Body of pancreas (tissue), 4 donors: ENCODE measurements around the gene ECSCR. TPM values are rescaled to one million over a fixed set of nuclear protein-coding genes. Genes with fewer than 3 reads are reported as not detected.

Experiments
- ATAC-seq: fragments of 150-250 bp; one replicate; pipeline ENCODE4 v1.9.1; 2016
- DNase-seq, 4 donors: peaks; one replicate each; pipeline ENCODE4 v3.0.0-alpha.2; 2019
- H3K27ac ChIP-seq, 4 donors: fragments of 200-600 bp; sonication (generic); 1 replicate in 3 of 4; 2 replicates in 1 of 4; pipeline versions ENCODE4 v1.5.1 to v1.6.1; 2016 to 2019; ENCODE audit warnings: mild to moderate bottlenecking in 1 of 4, mixed read lengths in 1 of 4, moderate library complexity in 1 of 4
- H3K27me3 ChIP-seq, 2 donors: fragments of 200-600 bp; sonication (generic); one replicate each; pipeline ENCODE4 v1.6.0; 2016; ENCODE audit warnings: mild to moderate bottlenecking in 1 of 2
- H3K36me3 ChIP-seq, 2 donors: fragments of 200-600 bp; sonication (generic); replicated peaks in 1 of 2; 2 replicates each; pipeline ENCODE4 v1.5.1; 2016; ENCODE audit warnings: low read depth in 2 of 2; ENCODE audit not compliant: insufficient read depth in 1 of 2
- H3K4me1 ChIP-seq: fragments of 200-600 bp; sonication (generic); one replicate; pipeline ENCODE4 v1.6.0; 2016
- H3K4me3 ChIP-seq, 2 donors: fragments of 200-600 bp; sonication (generic); 1 replicate in 1 of 2; 2 replicates in 1 of 2; pipeline ENCODE4 v1.5.1; 2016 to 2019
- H3K9me3 ChIP-seq, 3 donors: fragments of 200-600 bp; sonication (generic); 1 replicate in 2 of 3; 2 replicates in 1 of 3; pipeline ENCODE4 v1.5.1; 2016
- POLR2A ChIP-seq, 3 donors: fragments of 450-650 bp; IDR thresholded peaks; one replicate each; pipeline ENCODE4 v1.6.1; 2016; ENCODE audit warnings: antibody characterized with exemption in 3 of 3, mild to moderate bottlenecking in 2 of 3
- WGBS, 2 donors: methylation state at CpG; one replicate each; pipeline ENCODE4 v1.1.5; 2017; 5-methylcytosine and 5-hydroxymethylcytosine counted together
- intact Hi-C: fragments of 100-400 bp; cut with DNase I; formaldehyde crosslinking; loops from one replicate; pipeline ENCODE4 v1.15.1; 2023
- total RNA-seq, 2 donors: library from RNA; depleted of rRNA; stranded (reverse); fragments of >200 nt; gene quantifications; one replicate each; pipeline ENCODE4 v1.1.0, GENCODE V29; 2016
- TF ChIP-seq, protein P1 (sequence below), 7 experiments: fragments of 450-650 bp in 4 of 7; fragments of 200-600 bp in 3 of 7; sonication (generic) in 3 of 7; IDR thresholded peaks; one replicate each; pipeline ENCODE4 v1.5.1; 2016 to 2019; ENCODE audit warnings: antibody characterized with exemption in 7 of 7

The ECSCR gene
- total RNA-seq, 2 donors from 2014 or later, result 2.6 to 6.2 TPM

DNA sequence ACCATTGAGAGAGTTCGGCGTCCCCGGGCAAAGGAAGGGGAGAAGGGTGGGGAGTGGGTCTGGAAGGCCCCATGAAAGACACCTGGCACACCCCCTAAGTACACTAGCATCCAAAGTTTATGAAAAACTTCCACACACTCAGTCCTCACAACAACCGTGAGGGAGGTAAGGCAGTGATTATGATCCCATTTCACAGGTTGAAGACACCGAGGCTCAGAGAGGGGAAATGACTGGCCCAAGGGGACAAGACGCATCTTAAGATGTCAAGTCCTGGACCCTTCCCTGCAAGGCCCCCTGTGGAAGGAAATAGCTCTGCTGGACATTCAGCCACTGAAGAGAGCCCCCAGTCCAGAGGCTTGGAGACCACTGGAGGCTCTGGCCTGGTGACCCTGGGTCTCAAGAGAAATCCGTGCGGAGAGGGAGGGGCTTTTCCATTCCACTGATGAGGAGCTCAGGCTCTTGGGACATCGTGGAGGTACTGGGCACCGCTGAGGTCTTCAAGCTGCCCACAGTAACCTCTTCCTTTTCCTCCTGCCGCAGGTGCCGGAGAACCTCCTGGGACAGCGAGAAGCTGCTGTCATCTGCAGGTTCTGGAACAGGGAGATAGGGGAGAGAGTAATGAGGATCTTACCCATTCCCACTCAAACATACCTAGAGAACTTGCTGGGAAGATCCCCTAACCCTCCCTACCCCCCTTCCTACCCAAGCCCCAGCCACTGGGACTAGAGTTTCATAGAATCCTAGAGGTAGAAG, 13.5 kb upstream of the ECSCR start:
- intact Hi-C loops, result no loop called here
- DNase-seq (no peak), ATAC-seq (no peak)
- Histone ChIP-seq H3K36me3 (no peaks in the 10 kb centered on the region), H3K9me3 (no peaks in the 10 kb centered on the region), H3K27me3 (no peaks in the 10 kb centered on the region), H3K27ac (no peak overlapping the region), H3K4me3 (no peak overlapping the region), H3K4me1 (no peaks in the 10 kb centered on the region)
- TF ChIP-seq POLR2A (IDR thresholded peaks at IDR 0.05), result no peak
- WGBS, 2 donors, result 74 to 82% methylated on average over 11 to 12 of the region's 13 CpGs

GRCh38 chr5:139474890-139475791, 12.6 kb upstream of the ECSCR start:
- no peaks in the 10 kb centered on the region for H3K36me3 ChIP-seq
- no peaks in the 10 kb centered on the region for H3K9me3 ChIP-seq
- intact Hi-C loops, result no loop called here
- H3K27me3 ChIP-seq, result no peaks in the 10 kb centered on the region
- 46 to 65% methylated on average over 13 of the region's 13 CpGs for WGBS, 2 donors
- ATAC-seq, result no peak
- no peaks in the 10 kb centered on the region for H3K4me1 ChIP-seq
- no peak overlapping the region for H3K4me3 ChIP-seq
- DNase-seq, result peak in 1 of 4 donors; percentile 57
- no peak for TF ChIP-seq POLR2A (IDR thresholded peaks at IDR 0.05)
- TF ChIP-seq, protein P1, sequence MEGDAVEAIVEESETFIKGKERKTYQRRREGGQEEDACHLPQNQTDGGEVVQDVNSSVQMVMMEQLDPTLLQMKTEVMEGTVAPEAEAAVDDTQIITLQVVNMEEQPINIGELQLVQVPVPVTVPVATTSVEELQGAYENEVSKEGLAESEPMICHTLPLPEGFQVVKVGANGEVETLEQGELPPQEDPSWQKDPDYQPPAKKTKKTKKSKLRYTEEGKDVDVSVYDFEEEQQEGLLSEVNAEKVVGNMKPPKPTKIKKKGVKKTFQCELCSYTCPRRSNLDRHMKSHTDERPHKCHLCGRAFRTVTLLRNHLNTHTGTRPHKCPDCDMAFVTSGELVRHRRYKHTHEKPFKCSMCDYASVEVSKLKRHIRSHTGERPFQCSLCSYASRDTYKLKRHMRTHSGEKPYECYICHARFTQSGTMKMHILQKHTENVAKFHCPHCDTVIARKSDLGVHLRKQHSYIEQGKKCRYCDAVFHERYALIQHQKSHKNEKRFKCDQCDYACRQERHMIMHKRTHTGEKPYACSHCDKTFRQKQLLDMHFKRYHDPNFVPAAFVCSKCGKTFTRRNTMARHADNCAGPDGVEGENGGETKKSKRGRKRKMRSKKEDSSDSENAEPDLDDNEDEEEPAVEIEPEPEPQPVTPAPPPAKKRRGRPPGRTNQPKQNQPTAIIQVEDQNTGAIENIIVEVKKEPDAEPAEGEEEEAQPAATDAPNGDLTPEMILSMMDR (IDR thresholded peaks at IDR 0.05), result no peak
- H3K27ac ChIP-seq, result no peak overlapping the region

DNA sequence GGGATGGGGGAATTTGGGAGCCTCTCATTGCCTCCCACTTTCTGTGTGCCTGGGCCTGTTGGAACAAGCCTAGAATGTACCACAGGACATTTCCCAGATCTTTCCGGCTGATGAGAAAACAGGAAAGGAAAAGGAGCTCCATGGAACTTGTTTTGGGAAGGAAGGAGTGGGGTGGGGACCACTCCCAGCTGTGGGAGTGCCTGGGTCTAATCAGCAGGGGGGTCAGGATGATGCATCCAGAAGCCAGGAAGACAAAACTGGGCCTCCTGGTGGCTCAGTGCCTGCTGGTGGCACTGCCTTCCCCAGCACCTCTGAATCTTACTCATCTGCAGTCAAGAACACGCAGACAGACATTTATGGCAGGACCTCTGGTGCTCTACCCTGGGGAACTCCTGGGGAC, 11.0 kb upstream of the ECSCR start:
- ATAC-seq (no peak), DNase-seq (no peak)
- Histone ChIP-seq H3K4me1 (no peaks in the 10 kb centered on the region), H3K4me3 (no peak overlapping the region), H3K36me3 (no peaks in the 10 kb centered on the region), H3K27me3 (no peaks in the 10 kb centered on the region), H3K9me3 (no peaks in the 10 kb centered on the region), H3K27ac (peak overlapping the region in 1 of 4 donors; percentile 34)
- no peak for TF ChIP-seq POLR2A (IDR thresholded peaks at IDR 0.05)
- TF ChIP-seq, protein P1 (IDR thresholded peaks at IDR 0.05), result no peak
- 75 to 83% methylated on average over 2 of the region's 2 CpGs for WGBS, 2 donors
- intact Hi-C loops, result no loop called here

GRCh38 chr5:139473105-139473504, 10.6 kb upstream of the ECSCR start:
- Histone ChIP-seq H3K36me3 (no peaks in the 10 kb centered on the region), H3K27ac (peak overlapping the region in 1 of 4 donors; percentile 34), H3K27me3 (no peaks in the 10 kb centered on the region), H3K9me3 (no peaks in the 10 kb centered on the region), H3K4me1 (no peaks in the 10 kb centered on the region), H3K4me3 (no peak overlapping the region)
- no peak for TF ChIP-seq POLR2A (IDR thresholded peaks at IDR 0.05)
- TF ChIP-seq, protein P1 (IDR thresholded peaks at IDR 0.05), result no peak
- intact Hi-C loops, result no loop called here
- WGBS, 2 donors, result 76% methylated on average over 5 to 8 of the region's 8 CpGs
- ATAC-seq (no peak), DNase-seq (no peak)

DNA sequence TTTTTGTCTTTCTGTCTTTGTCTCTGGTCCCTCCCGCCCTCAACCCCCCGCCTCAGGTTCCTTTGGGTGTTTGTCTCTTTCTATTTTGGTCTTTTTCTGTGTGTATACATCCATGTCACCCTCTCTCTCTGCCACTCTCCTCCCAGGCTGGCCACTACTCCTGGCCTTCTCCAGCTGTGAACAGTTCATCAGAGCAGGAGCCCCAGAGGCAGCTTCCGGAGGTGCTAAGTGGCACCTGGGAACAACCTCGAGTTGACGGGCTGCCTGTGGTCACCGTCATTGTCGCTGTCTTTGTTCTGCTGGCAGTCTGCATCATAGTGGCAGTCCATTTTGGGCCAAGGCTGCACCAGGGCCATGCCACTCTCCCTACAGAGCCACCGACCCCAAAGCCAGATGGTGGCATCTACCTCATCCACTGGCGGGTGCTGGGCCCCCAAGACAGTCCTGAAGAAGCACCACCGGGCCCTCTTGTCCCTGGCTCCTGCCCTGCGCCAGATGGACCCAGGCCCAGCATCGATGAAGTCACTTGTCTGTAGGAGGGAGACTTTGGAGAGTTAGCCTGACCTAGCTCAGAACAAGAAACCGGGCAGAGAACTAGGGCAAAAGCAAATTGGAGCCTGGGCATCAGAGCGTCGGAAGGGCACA, 10.0 kb upstream of the ECSCR start:
- Histone ChIP-seq H3K4me1 (no peaks in the 10 kb centered on the region), H3K27me3 (no peaks in the 10 kb centered on the region), H3K27ac (no peak overlapping the region), H3K4me3 (no peak overlapping the region), H3K9me3 (no peaks in the 10 kb centered on the region), H3K36me3 (no peaks in the 10 kb centered on the region)
- DNase-seq (no peak), ATAC-seq (no peak)
- TF ChIP-seq POLR2A (IDR thresholded peaks at IDR 0.05), result no peak
- intact Hi-C loops, result no loop called here
- 81 to 87% methylated on average over 11 to 13 of the region's 15 CpGs for WGBS, 2 donors
